ENCODE data around the gene CCNK. TPM values are rescaled to one million over a fixed set of nuclear protein-coding genes. Genes with fewer than 3 reads are reported as not detected.

The CCNK gene
- total RNA-seq, 1 donor from 2014 or later: 53.6 TPM

- Histone ChIP-seq H3K27ac (no peak overlapping the region), H3K36me3 (no peaks in the 10 kb centered on the region), H3K4me1 (peaks cover 49% of the 10 kb centered on the region), H3K9me3 (no peaks in the 10 kb centered on the region), H3K27me3 (ENCODE audit: low read depth) (no peaks in the 10 kb centered on the region), H3K4me3 (no peak overlapping the region)
- TF ChIP-seq CTCF (IDR thresholded peaks at IDR 0.05): no peak
- intact Hi-C loops (cut with DNase I): no loop called here
- ATAC-seq (no peak), DNase-seq (no peak)
These were observed 3.1 kb upstream of the CCNK start for GRCh38 chr14:99478128-99478527.

- peaks cover 54% of the 10 kb centered on the region for H3K4me1 ChIP-seq
- peak overlapping the region; percentile 83 for H3K4me3 ChIP-seq
- no peaks in the 10 kb centered on the region for H3K36me3 ChIP-seq
- DNase-seq (no peak), ATAC-seq (no peak)
- peak overlapping the region; percentile 96 for H3K27ac ChIP-seq
- no peaks in the 10 kb centered on the region for H3K9me3 ChIP-seq
- intact Hi-C loops (cut with DNase I): no loop called here
- no peak for TF ChIP-seq CTCF (IDR thresholded peaks at IDR 0.05)
- no peaks in the 10 kb centered on the region for H3K27me3 ChIP-seq (ENCODE audit: low read depth)
These were observed 1.9 kb upstream of the CCNK start for GRCh38 chr14:99479160-99479905.

GRCh38 chr14:99479906-99480869 lies 1.0 kb upstream of the CCNK start, which contains the start of gene SETD3:
Gene SETD3, minus strand, starts transcription at chr14:99480859. Its CDS starts 15,054 bp downstream, at chr14:99465805.
- intact Hi-C loops (cut with DNase I): no loop called here
- H3K9me3 ChIP-seq: no peaks in the 10 kb centered on the region
- DNase-seq: peak; percentile 89
- TF ChIP-seq CTCF (IDR thresholded peaks at IDR 0.05): peak; percentile 16
- H3K27me3 ChIP-seq (ENCODE audit: low read depth): no peaks in the 10 kb centered on the region
- H3K36me3 ChIP-seq: no peaks in the 10 kb centered on the region
- peak; percentile 4 to 9 for ATAC-seq
- H3K4me1 ChIP-seq: peaks cover 48% of the 10 kb centered on the region
- H3K27ac ChIP-seq: peak within 1 kb of the TSS; percentile 96
- H3K4me3 ChIP-seq: peak within 1 kb of the TSS; percentile 83

GRCh38 chr14:99481745-99482099 lies 513 bp downstream of the CCNK start:
- Histone ChIP-seq H3K36me3 (no peaks in the 10 kb centered on the region), H3K27me3 (ENCODE audit: low read depth) (no peaks in the 10 kb centered on the region), H3K4me3 (peak overlapping the region; percentile 83), H3K27ac (peak overlapping the region; percentile 96), H3K9me3 (no peaks in the 10 kb centered on the region), H3K4me1 (peaks cover 43% of the 10 kb centered on the region)
- ATAC-seq (peak in 1 of 2 donors; percentile 1), DNase-seq (no peak)
- no peak for TF ChIP-seq CTCF (IDR thresholded peaks at IDR 0.05)
- intact Hi-C loops (cut with DNase I): no loop called here

GRCh38 chr14:99484106-99484505 lies 2.9 kb downstream of the CCNK start:
- Histone ChIP-seq H3K4me1 (peaks cover 46% of the 10 kb centered on the region), H3K36me3 (no peaks in the 10 kb centered on the region), H3K9me3 (no peaks in the 10 kb centered on the region), H3K27ac (no peak overlapping the region), H3K27me3 (ENCODE audit: low read depth) (no peaks in the 10 kb centered on the region), H3K4me3 (no peak overlapping the region)
- TF ChIP-seq CTCF (IDR thresholded peaks at IDR 0.05): no peak
- ATAC-seq (no peak), DNase-seq (no peak)
- intact Hi-C loops (cut with DNase I): no loop called here

All from lower lobe of right lung (tissue), 2 donors.